Left ventricle myocardium inferior (tissue), 1 donor: Measurements from ENCODE around the gene ODAD2. TPM values are rescaled to one million over a fixed set of nuclear protein-coding genes. Genes with fewer than 3 reads are reported as not detected.
"Not testable (repeated sequence)": the region's sequence is repeated elsewhere in the genome, so short reads cannot be mapped to it uniquely, and the experiment has no call there.

Source experiments
- DNase-seq: peaks from one replicate; pipeline ENCODE4 v3.0.0-alpha.2; 2020
- H3K27ac ChIP-seq: fragments of 200-600 bp; replicated peaks from 2 replicates; pipeline ENCODE4 v1.8.0; 2021
- H3K27me3 ChIP-seq: fragments of 200-600 bp; 2 replicates; pipeline ENCODE4 v1.8.0; 2021; ENCODE audit warnings: low read depth
- H3K36me3 ChIP-seq: fragments of 200-600 bp; 2 replicates; pipeline ENCODE4 v1.8.0; 2021
- H3K4me1 ChIP-seq: fragments of 200-600 bp; 2 replicates; pipeline ENCODE4 v1.8.0; 2021
- H3K4me3 ChIP-seq: fragments of 200-600 bp; 2 replicates; pipeline ENCODE4 v1.8.0; 2021; ENCODE audit warnings: mild to moderate bottlenecking, moderate library complexity
- H3K9me3 ChIP-seq: fragments of 200-600 bp; replicated peaks from 2 replicates; pipeline ENCODE4 v1.8.0; 2021
- CTCF ChIP-seq: fragments of 200-600 bp; IDR thresholded peaks from 2 replicates; pipeline ENCODE4 v1.8.0; 2021; ENCODE audit warnings: antibody characterized with exemption, mild to moderate bottlenecking, borderline replicate concordance
- intact Hi-C: fragments of 100-400 bp; cut with micrococcal nuclease; formaldehyde crosslinking; loops from one replicate; pipeline ENCODE4 v1.11.0; 2022
- total RNA-seq: library from RNA; stranded (reverse); fragmentation: NEBNext Ultra II Directional; extraction: Animal tissue kit (Norgen Biotek cat#: 25700); gene quantifications from one replicate; pipeline ENCODE4 v1.2.1, GENCODE V29; 2021
- donor health status: DM: no; HTN: yes; CAD: no; lungs with severe emphysema.

Gene ODAD2
- total RNA-seq, 1 donor from 2014 or later, result 0.58 TPM

GRCh38 chr10:28008054-28008453 lies 9.2 kb upstream of the ODAD2 start:
- intact Hi-C loops, result no loop called here
- TF ChIP-seq CTCF, result no peak
- H3K4me1 ChIP-seq, result no peaks in the 10 kb centered on the region
- no peaks in the 10 kb centered on the region for H3K9me3 ChIP-seq
- H3K4me3 ChIP-seq, result no peak overlapping the region
- no peak for DNase-seq
- H3K36me3 ChIP-seq, result no peaks in the 10 kb centered on the region
- no peak overlapping the region for H3K27ac ChIP-seq
- peaks cover 9% of the 10 kb centered on the region for H3K27me3 ChIP-seq

GRCh38 chr10:28001353-28001752 lies 2.5 kb upstream of the ODAD2 start:
- intact Hi-C loops, result no loop called here
- H3K9me3 ChIP-seq, result no peaks in the 10 kb centered on the region
- TF ChIP-seq CTCF, result no peak
- no peak for DNase-seq
- H3K4me3 ChIP-seq, result no peak overlapping the region
- no peaks in the 10 kb centered on the region for H3K36me3 ChIP-seq
- H3K27me3 ChIP-seq, result peaks cover 47% of the 10 kb centered on the region
- no peak overlapping the region for H3K27ac ChIP-seq
- H3K4me1 ChIP-seq, result peaks cover 12% of the 10 kb centered on the region

GRCh38 chr10:27998178-27998953 lies 513 bp downstream of the ODAD2 start:
- H3K27ac ChIP-seq, result no peak overlapping the region

GRCh38 chr10:27997865-27998177 lies 1.1 kb downstream of the ODAD2 start:
- H3K27me3 ChIP-seq, result peaks cover 55% of the 10 kb centered on the region
- H3K9me3 ChIP-seq, result no peaks in the 10 kb centered on the region
- TF ChIP-seq CTCF, result no peak
- H3K4me1 ChIP-seq, result peaks cover 12% of the 10 kb centered on the region
- H3K27ac ChIP-seq, result no peak overlapping the region
- H3K36me3 ChIP-seq, result no peaks in the 10 kb centered on the region
- no peak for DNase-seq
- intact Hi-C loops, result no loop called here
- peak overlapping the region; percentile 75 for H3K4me3 ChIP-seq

More at GRCh38 chr10:27998178-27998953, 513 bp downstream of the ODAD2 start:
- no peaks in the 10 kb centered on the region for H3K36me3 ChIP-seq
- H3K27me3 ChIP-seq, result peaks cover 50% of the 10 kb centered on the region
- peaks cover 12% of the 10 kb centered on the region for H3K4me1 ChIP-seq
- intact Hi-C loops, result no loop called here
- DNase-seq, result peak; percentile 14
- no peak for TF ChIP-seq CTCF
- H3K4me3 ChIP-seq, result peak overlapping the region; percentile 75
- H3K9me3 ChIP-seq, result no peaks in the 10 kb centered on the region

- H3K9me3 ChIP-seq, result no peaks in the 10 kb centered on the region
- intact Hi-C loops, result no loop called here
- no peaks in the 10 kb centered on the region for H3K36me3 ChIP-seq
- DNase-seq, result no peak
- TF ChIP-seq CTCF, result no peak
- peaks cover 12% of the 10 kb centered on the region for H3K4me1 ChIP-seq
- H3K27me3 ChIP-seq, result peaks cover 54% of the 10 kb centered on the region
- no peak overlapping the region for H3K4me3 ChIP-seq
- no peak overlapping the region for H3K27ac ChIP-seq
These were observed 3.6 kb downstream of the ODAD2 start for GRCh38 chr10:27995311-27995710.

- H3K27me3 ChIP-seq, result peaks cover 13% of the 10 kb centered on the region
- H3K27ac ChIP-seq, H3K9me3 ChIP-seq, H3K4me3 ChIP-seq, DNase-seq, H3K4me1 ChIP-seq, intact Hi-C loops, H3K36me3 ChIP-seq: not testable (repeated sequence)
These were observed 9.5 kb downstream of the ODAD2 start for GRCh38 chr10:27989357-27989756.
